GM12878 (cell line): Measurements from ENCODE around the gene ULBP1. TPM values are rescaled to one million over a fixed set of nuclear protein-coding genes. Genes with fewer than 3 reads are reported as not detected.
A peak's percentile ranks its signal among the peaks of the same experiment; 100 is the strongest.

Experiments
- ATAC-seq: fragments of 200-7000 bp; cut with Tn5 transposase; 3 replicates; pipeline ENCODE4 v1.9.1; 2020; ENCODE audit warnings: mild to moderate bottlenecking, moderate library complexity
- BruUV-seq: library from RNA; stranded (reverse); fragments of 400-500 nt; replicated peaks from 2 replicates; lab custom pipeline; 2021; lab: Mats Ljungman, UMichigan
- CTCF ChIA-PET: fragments of 300-600 bp; sonication (Branson Sonifier 250); formaldehyde crosslinking; extraction: SDS; loops from one replicate; lab custom pipeline; 2021; ENCODE audit warnings: inconsistent platforms; lab: Yijun Ruan, JAX
- POLR2A ChIA-PET: fragments of 350-600 bp; formaldehyde crosslinking; extraction: SDS; loops from one replicate; lab custom pipeline; 2021; ENCODE audit warnings: inconsistent platforms; lab: Charles Lee
- RAD21 ChIA-PET: fragments of 300-600 bp; sonication (Branson Sonifier 250); formaldehyde crosslinking; loops from one replicate; lab custom pipeline; 2023; ENCODE audit warnings: antibody characterized with exemption; ENCODE audit not compliant: unreplicated experiment; lab: Charles Lee
- SMC1A ChIA-PET: fragments of 300-600 bp; sonication (Branson Sonifier 250); formaldehyde crosslinking; loops from one replicate; lab custom pipeline; 2023; ENCODE audit not compliant: unreplicated experiment, uncharacterized antibody; lab: Charles Lee
- DNase-seq: peaks from one replicate; pipeline ENCODE4 v3.0.0-alpha.2; 2011; ENCODE audit warnings: low read depth, low spot score
- FAIRE-seq: peaks from 3 replicates; lab custom pipeline; 2011; peaks lifted over from hg19 to GRCh38; lab: Jason Lieb, UNC
- H2AFZ ChIP-seq: 2 replicates; pipeline ENCODE4 v1.6.0; 2011; ENCODE audit warnings: low read depth, low read length, control low read depth; ENCODE audit not compliant: control insufficient read depth
- H3K27ac ChIP-seq: 2 replicates; pipeline ENCODE4 v1.5.1; 2011; ENCODE audit warnings: control low read depth; ENCODE audit not compliant: control insufficient read depth, insufficient read depth
- H3K27me3 ChIP-seq, 2 experiments: replicated peaks in 1 of 2; 2 replicates each; pipeline versions ENCODE4 v1.6.0 to v1.6.1; 2011; ENCODE audit warnings: low read length in 1 of 2; ENCODE audit not compliant: control insufficient read depth in 2 of 2, insufficient read depth in 2 of 2
- H3K36me3 ChIP-seq, 2 experiments: 2 replicates each; pipeline ENCODE4 v1.5.1; 2011; ENCODE audit warnings: low read length in 1 of 2; ENCODE audit not compliant: control insufficient read depth in 2 of 2, insufficient read depth in 2 of 2
- H3K4me1 ChIP-seq: 2 replicates; pipeline ENCODE4 v1.6.1; 2011; ENCODE audit warnings: mild to moderate bottlenecking, low read length, moderate library complexity, mixed read lengths; ENCODE audit not compliant: control insufficient read depth, insufficient read depth
- H3K4me2 ChIP-seq: 2 replicates; pipeline ENCODE4 v1.6.0; 2011; ENCODE audit warnings: control low read depth; ENCODE audit not compliant: control insufficient read depth, insufficient read depth
- H3K4me3 ChIP-seq: fragments of 200-600 bp; sonication (generic); 2 replicates; pipeline ENCODE4 v1.5.1; 2016
- H3K79me2 ChIP-seq: 2 replicates; pipeline ENCODE4 v1.6.0; 2011; ENCODE audit warnings: low read length; ENCODE audit not compliant: control insufficient read depth, insufficient read depth
- H3K9ac ChIP-seq: 2 replicates; pipeline ENCODE4 v1.8.0; 2011; ENCODE audit warnings: low read length, control low read depth, mixed read lengths; ENCODE audit not compliant: control insufficient read depth, insufficient read depth
- H3K9me3 ChIP-seq: replicated peaks from 3 replicates; pipeline ENCODE4 v1.5.1; 2011; ENCODE audit warnings: mild to moderate bottlenecking, low read length; ENCODE audit not compliant: control insufficient read depth, insufficient read depth
- H4K20me1 ChIP-seq: 2 replicates; pipeline ENCODE4 v1.6.0; 2011; ENCODE audit not compliant: control insufficient read depth, insufficient read depth
- CBFB ChIP-seq: IDR thresholded peaks from 2 replicates; pipeline ENCODE4 v1.6.1; 2016; ENCODE audit warnings: antibody characterized with exemption, low read depth
- GATAD2B ChIP-seq: fragments of 450-650 bp; conservative IDR thresholded peaks from 2 replicates; pipeline ENCODE4 v1.6.1; 2017; ENCODE audit warnings: low read depth, mild to moderate bottlenecking, moderate library complexity
- IKZF1 ChIP-seq: fragments of 450-650 bp; conservative IDR thresholded peaks from 2 replicates; pipeline ENCODE4 v1.6.1; 2017; ENCODE audit warnings: antibody characterized with exemption, mild to moderate bottlenecking
- IRF4 ChIP-seq: IDR thresholded peaks from 2 replicates; pipeline ENCODE4 v1.6.1; 2011; ENCODE audit warnings: low read depth, low read length
- NBN ChIP-seq: fragments of 450-650 bp; IDR thresholded peaks from 2 replicates; pipeline ENCODE4 v1.6.1; 2016
- NR2C1 ChIP-seq: fragments of 450-650 bp; IDR thresholded peaks from 2 replicates; pipeline ENCODE4 v1.6.1; 2017; ENCODE audit warnings: antibody characterized with exemption, mild to moderate bottlenecking, moderate library complexity
- RUNX3 ChIP-seq: IDR thresholded peaks from 2 replicates; pipeline ENCODE4 v1.6.1; 2012; ENCODE audit warnings: low read length, inconsistent platforms
- TBL1XR1 ChIP-seq: IDR thresholded peaks from 2 replicates; pipeline ENCODE4 v1.6.1; 2012; ENCODE audit warnings: low read depth, low read length, improper control_type of control experiment
- TCF3 ChIP-seq: IDR thresholded peaks from 2 replicates; pipeline ENCODE4 v1.6.1; 2012; ENCODE audit warnings: low read depth, mild to moderate bottlenecking, low read length, borderline replicate concordance; ENCODE audit not compliant: insufficient read depth
- YBX1 ChIP-seq: fragments of 450-650 bp; IDR thresholded peaks from 2 replicates; pipeline ENCODE4 v1.6.1; 2016; ENCODE audit warnings: antibody characterized with exemption
- WGBS: methylation state at CpG from one replicate; pipeline ENCODE4 v1.1.6; 2016; ENCODE audit warnings: low lambda C conversion rate; ENCODE audit not compliant: insufficient replicate concordance, insufficient coverage; ENCODE audit errors: missing lambda C conversion rate; 5-methylcytosine and 5-hydroxymethylcytosine counted together
- in situ Hi-C: fragments of 300-500 bp; cut with MboI; formaldehyde crosslinking; loops from 9 replicates; pipeline ENCODE4 v1.14.3; 2018; ENCODE audit warnings: mixed read lengths
- intact Hi-C: fragments of 100-400 bp; cut with micrococcal nuclease; formaldehyde crosslinking; loops from one replicate; pipeline ENCODE4 v1.14.2; 2022; ENCODE audit not compliant: unreplicated experiment
- polyA plus RNA-seq, 11 experiments: library from polyadenylated mRNA; depleted of rRNA in 4 of 11; unstranded in 6 of 11; stranded (reverse) in 5 of 11; fragments of >200 nt; fragmentation: Nextera tagmentation in 4 of 11; fragmentation: Illumina TruSeq in 1 of 11; extraction: Ambion mirVana in 4 of 11; extraction: Trizol in 1 of 11; gene quantifications; 1 replicate in 1 of 11; 2 replicates in 10 of 11; pipeline versions ENCODE4 v1.2.1 to v1.2.3, GENCODE V29; 2011 to 2016; ENCODE audit warnings: inconsistent platforms in 2 of 11, missing spikeins in 2 of 11, low read depth in 1 of 11
- total RNA-seq, 4 experiments: library from RNA; depleted of rRNA in 3 of 4; stranded (reverse); fragments of >200 nt in 3 of 4; fragmentation: Illumina TruSeq in 1 of 4; extraction: Trizol in 1 of 4; gene quantifications; 2 replicates each; pipeline versions ENCODE4 v1.2.1 to v1.2.3, GENCODE V29; 2013 to 2021
- TF ChIP-seq, protein P1 (sequence below): IDR thresholded peaks from 2 replicates; pipeline ENCODE4 v1.6.1; 2012; ENCODE audit warnings: low read depth, low read length, improper control_type of control experiment
- TF ChIP-seq, protein P2 (sequence below): fragments of 450-650 bp; formaldehyde crosslinking; IDR thresholded peaks from 2 replicates; pipeline ENCODE4 v1.4.0; 2022; ENCODE audit warnings: mild to moderate bottlenecking, moderate library complexity
- TF ChIP-seq, protein P3 (sequence below): IDR thresholded peaks from 2 replicates; pipeline ENCODE4 v1.6.1; 2012; ENCODE audit warnings: mild to moderate bottlenecking, low read depth, low read length
- TF ChIP-seq, protein P4 (sequence below): IDR thresholded peaks from 2 replicates; pipeline ENCODE4 v1.6.1; 2012; ENCODE audit warnings: low read length, inconsistent platforms

ULBP1 gene
- total and polyA plus RNA-seq, 10 of the 15 experiments (the other 5 are each of a cell fraction or from before 2014, with no cell fraction given) = 0.02 to 0.12 (median 0.04) TPM; not detected in 7

DNA sequence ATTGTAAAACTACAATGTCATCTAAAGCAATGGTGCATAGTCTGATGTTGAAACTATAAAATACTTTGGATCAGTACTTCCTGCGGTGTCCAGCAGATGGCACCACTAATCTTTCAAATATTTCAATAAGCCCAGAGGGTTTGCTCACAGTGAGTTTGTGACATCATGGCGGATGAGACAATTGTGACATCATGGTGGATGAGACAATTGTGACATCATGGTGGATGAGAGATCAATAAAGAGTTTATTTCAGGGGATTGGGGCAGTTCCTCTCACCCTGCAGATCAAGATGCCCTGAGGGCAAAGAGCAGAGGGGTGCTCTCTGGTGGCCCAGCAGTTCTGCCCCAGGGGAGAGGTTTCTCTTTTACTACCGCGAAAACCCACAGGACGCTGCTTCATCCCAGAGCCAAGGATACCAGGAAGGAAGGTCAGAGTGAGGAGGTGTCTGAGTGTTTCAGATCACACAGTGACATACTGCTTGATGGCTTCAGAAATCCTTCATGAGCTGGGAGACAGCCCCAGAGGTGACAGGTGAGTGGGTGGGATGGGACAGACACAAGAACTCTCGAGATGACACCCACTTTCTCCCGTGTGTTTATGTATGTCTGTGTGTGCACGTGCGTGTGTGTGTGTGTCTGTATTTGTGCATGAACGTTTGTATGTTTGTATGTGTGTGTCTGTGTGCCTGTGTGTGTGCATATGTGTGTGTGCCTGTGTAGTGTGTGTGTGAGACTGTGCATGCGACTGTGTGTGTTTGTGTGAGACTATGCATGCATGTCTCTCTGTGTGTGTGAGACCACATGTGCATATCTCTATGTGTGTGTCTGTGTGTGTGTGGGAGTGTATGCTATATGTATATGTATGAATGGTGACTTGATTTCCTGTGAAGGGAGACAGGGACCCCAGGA is 29.2 kb upstream of the ULBP1 start:
- H3K4me2 ChIP-seq = no peak overlapping the region
- no TSS peak for BruUV-seq
- H3K27ac ChIP-seq = no peak overlapping the region
- no peaks in the 10 kb centered on the region for H3K36me3 ChIP-seq
- H2AFZ ChIP-seq = no peak overlapping the region
- peak; percentile 89 for FAIRE-seq
- H3K4me3 ChIP-seq = no peak overlapping the region
- H3K27me3 ChIP-seq = peaks cover 4 to 8% of the 10 kb centered on the region in 2 experiments
- peaks cover 14% of the 10 kb centered on the region for H3K4me1 ChIP-seq
- intact Hi-C loops = loop anchor here (1.0 to 10.0 kb wide), 6 partner anchors 83 to 880 kb away; partner anchors contain the start of gene ULBP3
- in situ Hi-C loops = loop anchor here (5.0 to 10.0 kb wide), 2 partner anchors 73 to 880 kb away; no protein-coding TSS in a partner anchor
- CTCF ChIA-PET = interaction anchor here (0.7 to 1.3 kb wide), 3 partner anchors 79 to 154 kb away, joined by 3 to 5 read pairs (median 3); no protein-coding TSS in a partner anchor
- POLR2A ChIA-PET = interaction anchor here (0.6 kb wide), 1 partner anchor 206 kb away, joined by 3 read pairs; no protein-coding TSS in a partner anchor
- H3K9me3 ChIP-seq = no peaks in the 10 kb centered on the region
- SMC1A ChIA-PET = interaction anchor here (1.0 kb wide), 1 partner anchor 83 kb away, joined by 7 read pairs; no protein-coding TSS in a partner anchor
- H3K9ac ChIP-seq = no peak overlapping the region
- H4K20me1 ChIP-seq = no peaks in the 10 kb centered on the region; the same call in none of the 2 replicates
- peak; percentile 34 for ATAC-seq
- peak; percentile 34 for DNase-seq
- 1% methylated on average over 11 of the region's 11 CpGs for WGBS
- RAD21 ChIA-PET = interaction anchor here (0.6 to 2.6 kb wide), 2 partner anchors 11 to 82 kb away, joined by 3 to 15 read pairs; no protein-coding TSS in a partner anchor
- no peaks in the 10 kb centered on the region for H3K79me2 ChIP-seq
- TF ChIP-seq TBL1XR1 (no peak), IKZF1 (no peak), TCF3 (no peak), RUNX3 (peak; percentile 57; the same call in 1 of the 2 replicates), NBN (no peak), YBX1 (no peak), IRF4 (0 out of 2 replicates have a peak, but pooled peaks have one; percentile 24), NR2C1 (no peak), CBFB (no peak), GATAD2B (no peak)
- TF ChIP-seq, protein P1, sequence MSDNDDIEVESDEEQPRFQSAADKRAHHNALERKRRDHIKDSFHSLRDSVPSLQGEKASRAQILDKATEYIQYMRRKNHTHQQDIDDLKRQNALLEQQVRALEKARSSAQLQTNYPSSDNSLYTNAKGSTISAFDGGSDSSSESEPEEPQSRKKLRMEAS = no peak
- TF ChIP-seq, protein P2, sequence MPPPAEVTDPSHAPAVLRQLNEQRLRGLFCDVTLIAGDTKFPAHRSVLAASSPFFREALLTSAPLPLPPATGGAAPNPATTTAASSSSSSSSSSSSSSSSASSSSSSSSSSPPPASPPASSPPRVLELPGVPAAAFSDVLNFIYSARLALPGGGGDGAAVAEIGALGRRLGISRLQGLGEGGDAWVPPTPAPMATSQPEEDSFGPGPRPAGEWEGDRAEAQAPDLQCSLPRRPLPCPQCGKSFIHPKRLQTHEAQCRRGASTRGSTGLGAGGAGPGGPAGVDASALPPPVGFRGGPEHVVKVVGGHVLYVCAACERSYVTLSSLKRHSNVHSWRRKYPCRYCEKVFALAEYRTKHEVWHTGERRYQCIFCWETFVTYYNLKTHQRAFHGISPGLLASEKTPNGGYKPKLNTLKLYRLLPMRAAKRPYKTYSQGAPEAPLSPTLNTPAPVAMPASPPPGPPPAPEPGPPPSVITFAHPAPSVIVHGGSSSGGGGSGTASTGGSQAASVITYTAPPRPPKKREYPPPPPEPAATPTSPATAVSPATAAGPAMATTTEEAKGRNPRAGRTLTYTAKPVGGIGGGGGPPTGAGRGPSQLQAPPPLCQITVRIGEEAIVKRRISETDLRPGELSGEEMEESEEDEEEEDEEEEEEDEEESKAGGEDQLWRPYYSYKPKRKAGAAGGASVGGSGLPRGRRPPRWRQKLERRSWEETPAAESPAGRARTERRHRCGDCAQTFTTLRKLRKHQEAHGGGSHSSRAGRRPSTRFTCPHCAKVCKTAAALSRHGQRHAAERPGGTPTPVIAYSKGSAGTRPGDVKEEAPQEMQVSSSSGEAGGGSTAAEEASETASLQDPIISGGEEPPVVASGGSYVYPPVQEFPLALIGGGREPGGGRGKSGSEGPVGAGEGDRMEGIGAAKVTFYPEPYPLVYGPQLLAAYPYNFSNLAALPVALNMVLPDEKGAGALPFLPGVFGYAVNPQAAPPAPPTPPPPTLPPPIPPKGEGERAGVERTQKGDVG (CRISPR knock-in tag) = no peak
- TF ChIP-seq, protein P3, sequence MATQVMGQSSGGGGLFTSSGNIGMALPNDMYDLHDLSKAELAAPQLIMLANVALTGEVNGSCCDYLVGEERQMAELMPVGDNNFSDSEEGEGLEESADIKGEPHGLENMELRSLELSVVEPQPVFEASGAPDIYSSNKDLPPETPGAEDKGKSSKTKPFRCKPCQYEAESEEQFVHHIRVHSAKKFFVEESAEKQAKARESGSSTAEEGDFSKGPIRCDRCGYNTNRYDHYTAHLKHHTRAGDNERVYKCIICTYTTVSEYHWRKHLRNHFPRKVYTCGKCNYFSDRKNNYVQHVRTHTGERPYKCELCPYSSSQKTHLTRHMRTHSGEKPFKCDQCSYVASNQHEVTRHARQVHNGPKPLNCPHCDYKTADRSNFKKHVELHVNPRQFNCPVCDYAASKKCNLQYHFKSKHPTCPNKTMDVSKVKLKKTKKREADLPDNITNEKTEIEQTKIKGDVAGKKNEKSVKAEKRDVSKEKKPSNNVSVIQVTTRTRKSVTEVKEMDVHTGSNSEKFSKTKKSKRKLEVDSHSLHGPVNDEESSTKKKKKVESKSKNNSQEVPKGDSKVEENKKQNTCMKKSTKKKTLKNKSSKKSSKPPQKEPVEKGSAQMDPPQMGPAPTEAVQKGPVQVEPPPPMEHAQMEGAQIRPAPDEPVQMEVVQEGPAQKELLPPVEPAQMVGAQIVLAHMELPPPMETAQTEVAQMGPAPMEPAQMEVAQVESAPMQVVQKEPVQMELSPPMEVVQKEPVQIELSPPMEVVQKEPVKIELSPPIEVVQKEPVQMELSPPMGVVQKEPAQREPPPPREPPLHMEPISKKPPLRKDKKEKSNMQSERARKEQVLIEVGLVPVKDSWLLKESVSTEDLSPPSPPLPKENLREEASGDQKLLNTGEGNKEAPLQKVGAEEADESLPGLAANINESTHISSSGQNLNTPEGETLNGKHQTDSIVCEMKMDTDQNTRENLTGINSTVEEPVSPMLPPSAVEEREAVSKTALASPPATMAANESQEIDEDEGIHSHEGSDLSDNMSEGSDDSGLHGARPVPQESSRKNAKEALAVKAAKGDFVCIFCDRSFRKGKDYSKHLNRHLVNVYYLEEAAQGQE = no peak
- TF ChIP-seq, protein P4, sequence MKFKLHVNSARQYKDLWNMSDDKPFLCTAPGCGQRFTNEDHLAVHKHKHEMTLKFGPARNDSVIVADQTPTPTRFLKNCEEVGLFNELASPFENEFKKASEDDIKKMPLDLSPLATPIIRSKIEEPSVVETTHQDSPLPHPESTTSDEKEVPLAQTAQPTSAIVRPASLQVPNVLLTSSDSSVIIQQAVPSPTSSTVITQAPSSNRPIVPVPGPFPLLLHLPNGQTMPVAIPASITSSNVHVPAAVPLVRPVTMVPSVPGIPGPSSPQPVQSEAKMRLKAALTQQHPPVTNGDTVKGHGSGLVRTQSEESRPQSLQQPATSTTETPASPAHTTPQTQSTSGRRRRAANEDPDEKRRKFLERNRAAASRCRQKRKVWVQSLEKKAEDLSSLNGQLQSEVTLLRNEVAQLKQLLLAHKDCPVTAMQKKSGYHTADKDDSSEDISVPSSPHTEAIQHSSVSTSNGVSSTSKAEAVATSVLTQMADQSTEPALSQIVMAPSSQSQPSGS = peak; percentile 84
